ENCODE results near the gene SH3PXD2B. TPM values are rescaled to one million over a fixed set of nuclear protein-coding genes. Genes with fewer than 3 reads are reported as not detected.
"Not testable (repeated sequence)": the region's sequence is repeated elsewhere in the genome, so short reads cannot be mapped to it uniquely, and the experiment has no call there.

SH3PXD2B gene
- polyA plus RNA-seq, 3 donors = 28.7 to 32.1 (median 29.1) TPM

DNA sequence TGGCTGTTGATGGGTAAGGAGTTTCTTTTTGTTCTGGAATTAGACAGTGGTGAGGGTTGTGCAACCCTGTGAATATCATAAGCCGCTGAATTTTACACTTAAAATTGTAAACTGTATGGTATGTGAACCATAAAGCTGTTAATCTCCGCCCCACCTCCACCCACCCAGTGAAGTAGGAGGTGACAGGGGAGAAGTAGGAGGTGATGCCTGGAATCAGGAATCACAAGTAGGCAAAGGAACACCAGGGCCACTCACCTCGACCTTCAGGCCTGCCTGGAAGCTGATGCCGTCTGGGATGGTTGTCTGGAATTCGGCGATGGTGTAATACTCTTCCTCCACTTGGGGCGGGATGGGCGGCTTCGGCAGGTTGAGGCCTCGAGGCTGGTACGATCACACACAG is 108.4 kb downstream of the SH3PXD2B start:
- DNase-seq = no peak

- no peak for DNase-seq
Measured at GRCh38 chr5:172344855-172345409, 109.4 kb downstream of the SH3PXD2B start.

DNA sequence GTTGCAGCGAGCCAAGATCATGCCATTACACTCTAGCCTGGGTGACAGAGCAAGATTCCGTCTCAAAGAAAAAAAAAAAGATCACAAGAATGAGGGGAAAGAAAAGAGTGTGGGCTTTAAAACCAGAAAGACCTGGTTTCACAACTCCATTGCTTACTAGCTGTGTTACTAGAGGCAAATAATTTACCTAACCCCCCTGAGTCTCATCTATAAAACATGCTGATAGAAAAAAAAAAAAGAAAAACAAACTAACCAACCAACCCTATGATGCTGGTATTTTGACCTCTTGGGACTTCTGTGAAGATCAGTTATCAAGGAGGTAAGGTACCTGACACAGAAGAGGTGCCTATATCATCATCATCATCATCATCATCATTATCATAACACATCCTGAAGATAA is 110.6 kb downstream of the SH3PXD2B start:
- DNase-seq = no peak

DNA sequence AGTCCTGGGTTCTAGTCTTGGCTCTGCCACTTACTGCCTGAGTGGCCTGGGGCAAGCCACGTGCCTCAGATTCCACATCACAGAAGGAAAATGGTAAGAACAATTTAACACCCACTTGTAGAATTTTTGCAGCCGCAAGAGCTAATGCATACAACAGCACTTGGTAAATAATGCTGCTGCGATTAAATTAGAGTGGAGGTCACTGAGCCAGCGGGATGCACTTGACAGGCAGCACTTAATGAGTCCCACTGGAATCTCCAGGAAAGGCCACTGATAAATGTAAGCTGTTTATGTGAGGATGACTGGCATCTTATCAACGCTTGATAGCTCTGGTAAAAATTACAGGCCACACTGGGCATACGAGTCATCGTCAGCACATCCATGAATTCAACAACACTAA is 111.4 kb downstream of the SH3PXD2B start:
- no peak for DNase-seq

DNA sequence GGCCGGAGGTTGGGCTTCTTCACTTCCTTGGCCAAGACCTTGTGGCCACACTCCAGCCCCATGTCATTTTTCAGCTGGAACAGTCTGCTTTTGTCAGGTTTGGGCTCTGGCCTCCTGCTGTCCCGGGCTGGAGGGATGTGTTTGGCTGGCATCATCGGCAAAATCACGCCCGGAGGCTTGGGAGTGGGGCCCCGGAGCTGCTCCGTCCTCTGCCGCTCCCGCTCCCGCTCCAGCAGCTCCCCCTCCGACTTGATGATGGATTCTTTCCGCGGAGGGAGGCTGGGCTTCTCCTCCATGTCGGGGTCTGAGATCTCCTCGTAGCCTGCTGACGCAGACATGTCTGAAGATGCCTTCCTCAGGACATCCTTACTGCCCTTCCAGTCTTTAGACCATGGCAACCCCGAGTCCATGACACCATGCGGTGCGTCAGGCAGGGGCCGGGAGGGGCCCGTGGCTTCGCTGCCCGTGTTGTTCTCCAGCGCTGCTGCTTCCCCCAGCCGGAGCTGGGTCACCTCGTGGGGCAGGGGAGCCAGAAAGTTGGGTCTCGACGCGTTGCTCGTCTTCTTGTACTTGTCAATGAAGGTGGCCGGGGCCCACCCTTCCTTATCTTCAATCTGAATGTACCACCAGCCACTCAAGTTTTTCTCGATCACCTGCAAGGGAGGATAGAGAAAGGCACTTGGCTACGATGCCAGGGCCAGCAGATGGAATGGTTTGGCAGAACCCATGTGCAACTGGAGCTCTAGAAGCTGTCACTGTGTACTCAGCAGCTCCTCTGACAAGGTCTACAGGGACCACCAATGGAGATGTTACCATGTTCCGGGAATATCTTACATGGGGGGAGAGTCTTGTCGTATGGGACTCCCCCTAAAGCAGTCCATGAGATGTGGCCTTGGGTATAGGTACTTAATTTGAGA is 114.8 kb downstream of the SH3PXD2B start:
- no peak for DNase-seq

DNA sequence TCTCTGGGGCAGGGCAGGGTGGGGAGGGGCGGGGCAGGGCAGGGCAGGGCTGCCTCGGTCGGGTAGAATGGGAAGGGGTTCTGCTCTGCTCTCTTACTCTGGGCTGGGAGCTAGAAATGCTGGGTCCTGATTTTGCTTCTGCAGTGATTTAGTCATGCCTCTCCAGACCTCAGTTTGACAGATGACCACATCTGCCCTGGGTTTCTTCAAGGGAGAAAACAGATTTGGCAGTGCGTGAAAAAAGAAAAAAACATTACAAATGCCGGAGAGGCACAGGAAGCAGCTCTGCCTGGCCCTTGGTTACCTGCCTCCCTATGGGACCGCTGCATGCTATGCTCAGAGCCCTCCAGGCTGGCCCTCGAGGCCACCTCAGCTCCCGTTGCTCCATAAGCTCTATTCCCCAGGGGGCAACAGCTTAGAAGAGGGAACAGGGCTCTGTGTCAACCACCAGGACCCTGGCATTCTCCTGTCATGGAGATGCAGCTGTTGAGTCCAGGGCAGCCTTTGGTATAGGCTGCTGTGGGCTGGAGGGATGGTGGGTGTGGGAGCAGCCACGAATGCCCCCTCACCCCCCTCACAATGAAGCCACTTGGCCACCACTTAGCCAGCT is 117.5 kb downstream of the SH3PXD2B start:
- DNase-seq = no peak

GRCh38 chr5:172336264-172336663 is 118.1 kb downstream of the SH3PXD2B start:
- DNase-seq = no peak

DNA sequence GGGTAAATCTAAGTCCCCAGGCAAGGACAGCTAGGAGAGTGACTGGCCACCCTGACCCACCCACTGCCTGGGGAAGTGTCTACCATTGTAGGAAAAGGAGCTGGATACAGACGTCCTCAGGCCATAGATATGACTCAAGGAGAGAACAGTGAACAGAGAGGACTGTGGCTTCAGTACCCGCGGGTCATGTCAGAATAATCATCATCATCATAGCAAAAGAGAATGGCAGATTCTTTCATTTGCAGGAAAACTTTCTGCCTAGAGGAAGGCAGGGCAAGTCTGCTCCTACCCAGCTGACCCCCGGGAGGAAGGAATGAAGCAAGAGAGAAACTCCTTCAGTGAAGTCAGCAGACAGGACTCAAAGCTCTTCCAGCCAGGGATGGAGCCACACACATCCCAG is 118.6 kb downstream of the SH3PXD2B start:
- no peak for DNase-seq

GRCh38 chr5:172334641-172335040 is 119.7 kb downstream of the SH3PXD2B start:
- DNase-seq = no peak

DNA sequence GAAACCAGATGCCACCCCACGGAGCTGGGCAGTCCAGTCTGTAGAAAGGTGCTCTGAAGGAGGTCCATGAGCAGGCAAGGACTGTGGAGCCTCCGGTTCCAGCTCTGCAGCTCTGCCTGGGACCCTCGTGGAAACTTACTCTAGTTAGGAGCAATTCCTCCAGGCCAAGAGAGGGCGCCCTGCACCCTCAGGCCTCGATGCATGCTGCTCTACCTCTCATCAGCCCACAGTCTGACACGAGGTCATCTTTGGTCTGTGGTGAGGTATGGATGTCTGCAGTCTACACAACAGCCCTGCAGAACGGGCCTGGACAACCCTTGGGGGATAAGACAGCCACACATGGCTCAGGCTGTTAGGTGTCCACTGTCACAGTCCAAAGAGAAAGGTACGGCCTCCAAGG is 120.1 kb downstream of the SH3PXD2B start:
- DNase-seq = no peak

- DNase-seq = not testable (repeated sequence)
Measured at GRCh38 chr5:172326901-172327300, 127.4 kb downstream of the SH3PXD2B start.

GRCh38 chr5:172325452-172325851 is 128.9 kb downstream of the SH3PXD2B start:
- no peak for DNase-seq

- DNase-seq = peak; percentile 26
Measured at GRCh38 chr5:172322028-172322965, 132.0 kb downstream of the SH3PXD2B start.

GRCh38 chr5:172321593-172321992 is 132.7 kb downstream of the SH3PXD2B start:
- DNase-seq = no peak

- DNase-seq = no peak
Measured at GRCh38 chr5:172319708-172320441, 134.4 kb downstream of the SH3PXD2B start.

DNA sequence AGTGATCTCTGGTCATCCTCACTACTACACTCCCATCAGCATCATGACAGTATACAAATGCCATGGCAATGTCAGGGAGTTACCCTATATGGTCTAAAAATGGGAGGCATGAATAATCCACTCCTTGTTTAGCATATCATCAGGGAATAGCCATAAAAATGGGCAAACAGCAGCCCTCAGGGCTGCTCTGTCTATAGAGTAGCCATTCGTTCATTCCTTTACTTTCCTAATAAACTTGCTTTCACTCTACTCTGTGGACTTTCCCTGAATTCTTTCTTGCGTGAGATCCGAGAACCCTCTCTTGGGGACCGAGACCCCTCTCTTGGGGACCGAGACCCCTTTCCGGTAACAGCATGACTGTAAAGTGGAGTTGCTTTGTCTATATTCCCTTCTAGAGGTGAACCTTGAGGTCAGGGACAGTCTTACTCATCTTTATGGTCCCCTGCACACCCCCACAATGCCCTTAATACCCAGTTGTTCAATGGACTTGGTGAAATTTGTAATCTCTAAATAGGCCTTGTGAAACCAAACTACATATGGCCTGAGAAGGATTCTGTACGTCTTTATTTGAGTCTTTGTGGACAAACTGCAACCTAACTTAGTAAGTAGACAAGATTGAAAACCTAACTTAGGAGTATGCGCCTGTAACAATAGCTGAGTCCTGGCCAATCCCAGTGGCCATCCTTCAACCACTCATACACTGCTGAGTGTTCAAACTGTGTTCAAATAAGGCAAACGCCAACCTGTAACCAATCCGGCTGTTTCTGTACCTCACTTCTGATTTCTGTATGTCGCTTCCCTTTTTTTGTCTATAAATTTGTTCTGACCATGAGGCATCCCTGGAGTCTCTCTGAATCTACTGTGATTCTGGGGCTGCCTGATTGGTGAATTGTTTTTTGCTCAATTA is 138.5 kb downstream of the SH3PXD2B start:
- DNase-seq = no peak

GRCh38 chr5:172313915-172314314 is 140.4 kb downstream of the SH3PXD2B start:
- DNase-seq = no peak

DNA sequence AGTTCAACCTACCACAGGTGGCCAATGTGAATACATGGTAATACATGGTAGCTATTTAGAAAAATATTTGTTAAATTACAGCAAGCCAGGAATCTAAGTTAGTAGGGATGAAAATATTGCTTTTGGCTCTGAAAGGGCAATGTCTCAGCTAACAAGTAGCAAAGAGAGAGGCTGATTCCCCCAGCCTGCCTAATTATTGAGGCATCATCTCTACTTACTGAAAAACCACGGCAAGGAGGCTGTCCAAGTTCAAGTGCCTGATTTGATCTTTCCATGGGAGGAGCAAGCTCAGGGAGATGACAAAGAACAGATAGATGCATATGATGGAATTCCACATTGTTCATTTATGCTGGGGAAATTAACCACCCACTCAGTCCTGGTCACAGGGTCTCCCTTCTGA is 142.0 kb downstream of the SH3PXD2B start:
- DNase-seq = no peak

GRCh38 chr5:172311605-172312004 is 142.7 kb downstream of the SH3PXD2B start:
- no peak for DNase-seq

DNA sequence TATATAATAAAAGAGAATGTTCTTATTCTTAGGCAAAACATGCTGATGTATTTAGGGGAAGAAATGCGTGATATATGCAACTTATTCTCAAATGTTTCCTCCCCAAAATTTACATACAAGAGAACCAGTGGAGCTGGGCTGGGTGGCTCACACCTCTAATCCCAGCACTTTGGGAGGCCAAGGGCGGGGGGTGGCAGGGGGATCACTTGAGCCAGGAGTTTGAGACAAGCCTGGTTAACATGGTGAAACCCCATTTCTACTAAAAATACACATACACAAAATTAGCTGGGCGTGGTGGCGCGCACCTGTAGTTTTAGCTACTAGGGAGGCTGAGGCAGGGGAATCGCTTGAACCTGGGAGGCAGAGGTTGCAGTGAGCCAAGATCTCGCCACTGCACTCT is 143.3 kb downstream of the SH3PXD2B start:
- DNase-seq = no peak

Data from renal pelvis (tissue), 4 donors.